CD14-positive monocyte (primary cell): ENCODE data around the gene S100A5. TPM values are rescaled to one million over a fixed set of nuclear protein-coding genes. Genes with fewer than 3 reads are reported as not detected.

ENCODE experiments used
- DNase-seq, 3 donors: peaks; one replicate each; pipeline ENCODE4 v3.0.0-alpha.2; 2011 to 2022
- H2AFZ ChIP-seq: 2 replicates; pipeline ENCODE4 v1.6.0; 2012; ENCODE audit warnings: mild to moderate bottlenecking, low read depth, low read length, inconsistent platforms; ENCODE audit not compliant: insufficient read depth, poor library complexity, severe bottlenecking
- H3K27ac ChIP-seq, 2 donors: 1 replicate in 1 of 2; 2 replicates in 1 of 2; pipeline ENCODE4 v1.5.1; 2012 to 2013; ENCODE audit warnings: low read length in 2 of 2, control low read depth in 1 of 2, inconsistent platforms in 1 of 2, low read depth in 1 of 2, mild to moderate bottlenecking in 1 of 2
- H3K27me3 ChIP-seq, 2 donors: one replicate each; pipeline versions ENCODE4 v1.6.0 to v1.6.1; 2011 to 2013; ENCODE audit warnings: low read length in 2 of 2; ENCODE audit not compliant: control insufficient read depth in 2 of 2, insufficient read depth in 2 of 2
- H3K36me3 ChIP-seq, 2 donors: replicated peaks in 1 of 2; 1 replicate in 1 of 2; 2 replicates in 1 of 2; pipeline versions ENCODE4 v1.5.1 to v1.6.1; 2012 to 2013; ENCODE audit warnings: low read length in 2 of 2, control low read depth in 1 of 2, inconsistent platforms in 1 of 2, mild to moderate bottlenecking in 1 of 2; ENCODE audit not compliant: insufficient read depth in 2 of 2, control insufficient read depth in 1 of 2
- H3K4me1 ChIP-seq, 2 donors: 1 replicate in 1 of 2; 2 replicates in 1 of 2; pipeline versions ENCODE4 v1.5.1 to v1.6.1; 2012 to 2013; ENCODE audit warnings: low read length in 2 of 2, control low read depth in 1 of 2, inconsistent platforms in 1 of 2, mild to moderate bottlenecking in 1 of 2, moderate library complexity in 1 of 2; ENCODE audit not compliant: insufficient read depth in 2 of 2, control insufficient read depth in 1 of 2
- H3K4me2 ChIP-seq: replicated peaks from 2 replicates; pipeline ENCODE3; 2012; ENCODE audit warnings: low read length, moderate library complexity, mild to moderate bottlenecking; ENCODE audit not compliant: poor library complexity, severe bottlenecking; ENCODE audit errors: extremely low read depth
- H3K4me3 ChIP-seq, 3 experiments: fragments of 200-600 bp in 1 of 3; sonication (generic) in 1 of 3; replicated peaks in 1 of 3; 1 replicate in 2 of 3; 2 replicates in 1 of 3; pipeline ENCODE4 v1.5.1; 2011 to 2013; ENCODE audit warnings: low read length in 3 of 3, mild to moderate bottlenecking in 3 of 3, control low read depth in 2 of 3, low read depth in 2 of 3, inconsistent platforms in 1 of 3, moderate library complexity in 1 of 3
- H3K79me2 ChIP-seq: 2 replicates; pipeline ENCODE4 v1.6.0; 2012; ENCODE audit warnings: mild to moderate bottlenecking, control low read depth, inconsistent platforms, low read length, moderate library complexity; ENCODE audit not compliant: insufficient read depth
- H3K9ac ChIP-seq: 2 replicates; pipeline ENCODE4 v1.6.0; 2017; ENCODE audit warnings: low read length, mild to moderate bottlenecking; ENCODE audit not compliant: insufficient read depth, poor library complexity, severe bottlenecking
- H3K9me3 ChIP-seq, 2 donors: replicated peaks in 1 of 2; 1 replicate in 1 of 2; 2 replicates in 1 of 2; pipeline versions ENCODE4 v1.5.1 to v1.6.1; 2012 to 2013; ENCODE audit warnings: low read length in 2 of 2, control low read depth in 1 of 2; ENCODE audit not compliant: control insufficient read depth in 1 of 2, insufficient read depth in 1 of 2
- H4K20me1 ChIP-seq: 2 replicates; pipeline ENCODE4 v1.6.0; 2012; ENCODE audit warnings: mild to moderate bottlenecking, low read length, control low read depth, moderate library complexity; ENCODE audit not compliant: insufficient read depth
- H3K27ac Mint-ChIP-seq, 7 donors: one replicate each; pipeline ENCODE4 v1.8.0; 2020; ENCODE audit warnings: mild to moderate bottlenecking in 7 of 7, mixed read lengths in 7 of 7, moderate library complexity in 6 of 7, inconsistent platforms in 2 of 7
- H3K27me3 Mint-ChIP-seq, 3 donors: one replicate each; pipeline ENCODE4 v1.8.0; 2021 to 2022; ENCODE audit warnings: low read depth in 3 of 3, mild to moderate bottlenecking in 3 of 3, mixed read lengths in 3 of 3, moderate library complexity in 3 of 3, inconsistent platforms in 1 of 3
- H3K36me3 Mint-ChIP-seq, 2 donors: one replicate each; pipeline ENCODE4 v1.8.0; 2020; ENCODE audit warnings: mixed read lengths in 2 of 2, inconsistent platforms in 1 of 2, mild to moderate bottlenecking in 1 of 2
- H3K4me1 Mint-ChIP-seq: one replicate; pipeline ENCODE4 v1.8.0; 2020; ENCODE audit warnings: mild to moderate bottlenecking, mixed read lengths
- H3K4me3 Mint-ChIP-seq, 2 donors: one replicate each; pipeline ENCODE4 v1.8.0; 2020; ENCODE audit warnings: mild to moderate bottlenecking in 2 of 2, mixed read lengths in 2 of 2, moderate library complexity in 1 of 2
- H3K9me3 Mint-ChIP-seq, 7 donors: one replicate each; pipeline ENCODE4 v1.8.0; 2020 to 2022; ENCODE audit warnings: mixed read lengths in 7 of 7, mild to moderate bottlenecking in 6 of 7, moderate library complexity in 6 of 7, inconsistent platforms in 2 of 7
- WGBS: methylation state at CpG from one replicate; pipeline ENCODE4 v1.1.5; 2013; ENCODE audit warnings: missing lambda C conversion rate; ENCODE audit not compliant: insufficient coverage; 5-methylcytosine and 5-hydroxymethylcytosine counted together
- intact Hi-C, 2 donors: fragments of 100-400 bp; cut with micrococcal nuclease; formaldehyde crosslinking; loops; one replicate each; pipeline versions ENCODE4 v1.15.0 to v1.15.1; 2023
- polyA plus RNA-seq, 3 donors: library from polyadenylated mRNA; depleted of rRNA in 1 of 3; unstranded in 2 of 3; stranded (reverse) in 1 of 3; fragments of 300-500 nt in 2 of 3; fragments of >200 nt in 1 of 3; fragmentation: Illumina TruSeq in 2 of 3; gene quantifications; 1 replicate in 2 of 3; 2 replicates in 1 of 3; pipeline ENCODE4 v1.2.3, GENCODE V29; 2012 to 2021
- TF ChIP-seq, protein P1 (sequence below): fragments of 200-600 bp; IDR thresholded peaks from one replicate; pipeline ENCODE4 v1.8.0; 2022; ENCODE audit warnings: antibody characterized with exemption, mild to moderate bottlenecking

S100A5 gene
- polyA plus RNA-seq, 3 donors: 1.4 to 2.1 TPM; not detected in 1

DNA sequence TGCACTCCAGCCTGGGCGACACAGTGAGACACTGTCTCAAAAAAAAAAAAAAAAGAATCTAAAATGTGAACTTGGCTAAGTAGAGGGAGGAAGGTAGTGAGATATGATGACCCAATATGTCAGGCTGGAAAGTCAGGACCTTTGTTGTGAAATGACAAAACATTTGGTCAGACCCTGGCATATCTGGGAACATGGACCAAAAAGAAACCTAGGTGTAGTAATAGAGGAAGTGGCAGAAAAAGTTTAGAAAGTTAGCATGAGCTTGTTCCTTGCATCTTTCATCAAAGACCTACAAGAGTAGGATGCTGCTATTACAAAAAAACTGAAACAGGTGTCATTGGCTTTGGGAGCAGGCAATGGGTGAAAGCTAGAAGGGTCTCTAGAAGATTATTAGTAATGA lies 15.6 kb upstream of the S100A5 start:
- TF ChIP-seq, protein P1, sequence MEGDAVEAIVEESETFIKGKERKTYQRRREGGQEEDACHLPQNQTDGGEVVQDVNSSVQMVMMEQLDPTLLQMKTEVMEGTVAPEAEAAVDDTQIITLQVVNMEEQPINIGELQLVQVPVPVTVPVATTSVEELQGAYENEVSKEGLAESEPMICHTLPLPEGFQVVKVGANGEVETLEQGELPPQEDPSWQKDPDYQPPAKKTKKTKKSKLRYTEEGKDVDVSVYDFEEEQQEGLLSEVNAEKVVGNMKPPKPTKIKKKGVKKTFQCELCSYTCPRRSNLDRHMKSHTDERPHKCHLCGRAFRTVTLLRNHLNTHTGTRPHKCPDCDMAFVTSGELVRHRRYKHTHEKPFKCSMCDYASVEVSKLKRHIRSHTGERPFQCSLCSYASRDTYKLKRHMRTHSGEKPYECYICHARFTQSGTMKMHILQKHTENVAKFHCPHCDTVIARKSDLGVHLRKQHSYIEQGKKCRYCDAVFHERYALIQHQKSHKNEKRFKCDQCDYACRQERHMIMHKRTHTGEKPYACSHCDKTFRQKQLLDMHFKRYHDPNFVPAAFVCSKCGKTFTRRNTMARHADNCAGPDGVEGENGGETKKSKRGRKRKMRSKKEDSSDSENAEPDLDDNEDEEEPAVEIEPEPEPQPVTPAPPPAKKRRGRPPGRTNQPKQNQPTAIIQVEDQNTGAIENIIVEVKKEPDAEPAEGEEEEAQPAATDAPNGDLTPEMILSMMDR: no peak
- Histone ChIP-seq H3K9me3 (no peaks in the 10 kb centered on the region), H3K27me3 (no peaks in the 10 kb centered on the region), H3K36me3 (no peaks in the 10 kb centered on the region), H3K4me3 (no peak overlapping the region), H3K27ac (no peak overlapping the region), H2AFZ (no peak overlapping the region), H4K20me1 (no peaks in the 10 kb centered on the region), H3K9ac (no peak overlapping the region), H3K79me2 (no peaks in the 10 kb centered on the region), H3K4me2 (no peak overlapping the region), H3K4me1 (peaks cover 31 to 39% of the 10 kb centered on the region in 2 donors)
- peak in 2 of 3 donors; percentile 62 to 63 for DNase-seq
- Mint-ChIP-seq H3K4me3 (no peak overlapping the region), H3K27ac (peak overlapping the region in 3 of 7 donors; percentile 5 to 47 (median 34)), H3K27me3 (peaks cover 1 to 2% (median 2%) of the 10 kb centered on the region in 3 donors), H3K9me3 (no peaks in the 10 kb centered on the region), H3K36me3 (peaks cover 0 to 4% of the 10 kb centered on the region in 2 donors), H3K4me1 (peaks cover 37% of the 10 kb centered on the region)
- 88% methylated on average over 1 of the region's 1 CpG for WGBS
- intact Hi-C loops: no loop called here

DNA sequence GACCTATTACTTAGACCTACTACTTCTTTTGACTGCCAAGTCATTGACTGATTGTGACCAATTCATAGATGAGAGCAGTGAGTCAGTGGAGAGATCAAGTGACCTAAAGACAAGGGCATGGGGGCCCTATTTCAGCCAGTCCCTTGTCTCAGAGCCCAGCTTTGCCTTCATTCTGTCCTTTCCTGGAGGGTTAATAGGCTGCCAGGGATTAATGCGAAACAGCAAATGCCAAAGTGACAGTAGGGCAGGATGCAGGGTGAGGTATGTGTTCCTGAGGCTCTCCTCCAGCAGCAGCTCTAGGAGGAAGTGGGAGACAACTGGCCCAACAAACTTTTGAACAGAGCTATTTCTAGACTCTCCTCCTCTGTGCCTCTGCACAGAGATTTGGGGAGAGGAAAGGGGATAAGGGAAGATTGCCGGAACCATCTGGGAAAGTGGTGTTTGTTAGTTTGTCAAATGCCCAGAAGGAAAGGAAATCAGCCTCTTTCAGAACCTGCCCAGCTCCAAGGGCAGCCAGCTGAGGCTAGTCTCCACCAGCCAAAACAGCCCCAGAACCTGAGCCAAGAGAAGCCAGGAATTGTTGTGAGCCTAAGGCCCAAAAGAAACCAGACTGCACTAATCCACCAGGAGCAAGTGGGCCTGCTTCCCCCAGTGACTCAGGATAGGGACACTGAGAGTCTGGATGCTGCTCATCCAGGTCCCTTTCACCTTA lies 13.3 kb upstream of the S100A5 start:
- Histone ChIP-seq H3K4me3 (no peak overlapping the region), H4K20me1 (no peaks in the 10 kb centered on the region), H2AFZ (no peak overlapping the region), H3K27ac (peak overlapping the region in 1 of 2 donors; percentile 75), H3K4me2 (no peak overlapping the region), H3K27me3 (no peaks in the 10 kb centered on the region), H3K9me3 (no peaks in the 10 kb centered on the region), H3K79me2 (peaks cover 2% of the 10 kb centered on the region), H3K9ac (peak overlapping the region; percentile 27), H3K4me1 (peaks cover 54 to 63% of the 10 kb centered on the region in 2 donors), H3K36me3 (no peaks in the 10 kb centered on the region)
- Mint-ChIP-seq H3K4me3 (no peak overlapping the region), H3K9me3 (no peaks in the 10 kb centered on the region), H3K27ac (peak overlapping the region in 6 of 7 donors; percentile 55 to 89 (median 71)), H3K36me3 (peaks cover 2 to 9% of the 10 kb centered on the region in 2 donors), H3K4me1 (peaks cover 59% of the 10 kb centered on the region), H3K27me3 (peaks cover 1 to 3% (median 2%) of the 10 kb centered on the region in 3 donors)
- no CpG with 5 or more reads among the region's 2 CpGs for WGBS
- TF ChIP-seq, protein P1: no peak
- intact Hi-C loops: no loop called here
- DNase-seq: peak; percentile 61 to 81 (median 80)
